Measurements from ENCODE around the gene SDK1. TPM values are rescaled to one million over a fixed set of nuclear protein-coding genes. Genes with fewer than 3 reads are reported as not detected.

SDK1 gene
- total RNA-seq, 1 experiment from 2014 or later: 7.1 TPM

DNA sequence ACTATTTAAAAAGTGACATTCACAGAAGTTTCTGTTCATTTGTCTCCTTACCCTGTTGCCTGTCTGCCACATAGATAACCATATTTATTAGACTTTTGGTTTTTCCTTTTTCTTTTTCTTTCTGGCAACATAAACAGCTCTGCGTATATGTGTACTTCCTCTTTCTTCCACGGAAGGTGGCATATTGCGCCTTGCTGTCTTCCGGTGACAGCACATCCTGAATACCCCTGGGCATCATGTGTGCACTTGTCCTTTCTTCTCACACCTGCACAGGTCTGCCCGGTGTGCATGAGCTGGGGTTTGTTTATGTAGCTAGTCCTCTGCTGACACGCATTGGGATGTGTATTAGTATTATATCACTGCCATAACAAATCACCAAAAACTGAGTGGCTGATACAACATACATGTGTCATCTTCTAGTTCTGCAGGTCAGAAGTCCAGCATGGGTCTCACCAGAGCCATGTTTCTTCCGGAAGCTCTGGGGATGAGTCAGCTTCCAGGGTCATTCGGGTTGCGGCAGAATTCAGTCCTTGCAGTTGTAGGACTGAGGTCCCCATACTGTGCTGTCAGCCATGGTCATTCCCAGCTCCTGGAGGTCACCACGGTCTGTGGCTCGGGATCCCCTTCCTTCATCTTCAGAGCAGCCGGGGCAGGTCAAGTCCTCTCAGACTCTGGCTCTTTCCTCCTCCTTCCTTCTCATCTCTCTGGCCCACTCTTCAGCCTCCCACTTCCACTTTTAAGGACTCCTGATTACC, 785.1 kb downstream of the SDK1 start:
- H3K27me3 Mint-ChIP-seq (ENCODE audit: insufficient read depth, unreplicated experiment): no peaks in the 10 kb centered on the region
- POLR2A ChIA-PET: no interaction called here
- H3K4me1 Mint-ChIP-seq (ENCODE audit: low read depth, unreplicated experiment): no peaks in the 10 kb centered on the region
- H3K36me3 Mint-ChIP-seq (ENCODE audit: insufficient read depth, unreplicated experiment): no peaks in the 10 kb centered on the region
- Histone ChIP-seq H3K4me3 (ENCODE audit: low read depth, low read length) (no peak overlapping the region), H3K9me3 (no peaks in the 10 kb centered on the region; the same call in 1 of the 2 replicates), H3K36me3 (ENCODE audit: control insufficient read depth, insufficient read depth, low read length) (no peaks in the 10 kb centered on the region), H3K4me1 (no peaks in the 10 kb centered on the region), H3K27me3 (replicated peaks; ENCODE audit: control insufficient read depth, insufficient read depth, low read length) (no peaks in the 10 kb centered on the region)
- peaks cover 22% of the 10 kb centered on the region for H3K9me3 Mint-ChIP-seq (ENCODE audit: unreplicated experiment)
- no peak for DNase-seq
- CTCF ChIA-PET: no interaction called here
- H3K4me3 Mint-ChIP-seq (ENCODE audit: unreplicated experiment): no peak overlapping the region
- no peak overlapping the region for H3K27ac Mint-ChIP-seq (ENCODE audit: unreplicated experiment)
- intact Hi-C loops (cut with micrococcal nuclease; ENCODE audit: unreplicated experiment): no loop called here
- BruUV-seq (replicated peaks): no TSS peak
- TF ChIP-seq, protein P1, sequence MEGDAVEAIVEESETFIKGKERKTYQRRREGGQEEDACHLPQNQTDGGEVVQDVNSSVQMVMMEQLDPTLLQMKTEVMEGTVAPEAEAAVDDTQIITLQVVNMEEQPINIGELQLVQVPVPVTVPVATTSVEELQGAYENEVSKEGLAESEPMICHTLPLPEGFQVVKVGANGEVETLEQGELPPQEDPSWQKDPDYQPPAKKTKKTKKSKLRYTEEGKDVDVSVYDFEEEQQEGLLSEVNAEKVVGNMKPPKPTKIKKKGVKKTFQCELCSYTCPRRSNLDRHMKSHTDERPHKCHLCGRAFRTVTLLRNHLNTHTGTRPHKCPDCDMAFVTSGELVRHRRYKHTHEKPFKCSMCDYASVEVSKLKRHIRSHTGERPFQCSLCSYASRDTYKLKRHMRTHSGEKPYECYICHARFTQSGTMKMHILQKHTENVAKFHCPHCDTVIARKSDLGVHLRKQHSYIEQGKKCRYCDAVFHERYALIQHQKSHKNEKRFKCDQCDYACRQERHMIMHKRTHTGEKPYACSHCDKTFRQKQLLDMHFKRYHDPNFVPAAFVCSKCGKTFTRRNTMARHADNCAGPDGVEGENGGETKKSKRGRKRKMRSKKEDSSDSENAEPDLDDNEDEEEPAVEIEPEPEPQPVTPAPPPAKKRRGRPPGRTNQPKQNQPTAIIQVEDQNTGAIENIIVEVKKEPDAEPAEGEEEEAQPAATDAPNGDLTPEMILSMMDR (IDR thresholded peaks at IDR 0.05; ENCODE audit: insufficient read depth in 1 of 2, low read depth in 1 of 2, low read length in 1 of 2, severe bottlenecking in 1 of 2, unreplicated experiment in 1 of 2): no peak

DNA sequence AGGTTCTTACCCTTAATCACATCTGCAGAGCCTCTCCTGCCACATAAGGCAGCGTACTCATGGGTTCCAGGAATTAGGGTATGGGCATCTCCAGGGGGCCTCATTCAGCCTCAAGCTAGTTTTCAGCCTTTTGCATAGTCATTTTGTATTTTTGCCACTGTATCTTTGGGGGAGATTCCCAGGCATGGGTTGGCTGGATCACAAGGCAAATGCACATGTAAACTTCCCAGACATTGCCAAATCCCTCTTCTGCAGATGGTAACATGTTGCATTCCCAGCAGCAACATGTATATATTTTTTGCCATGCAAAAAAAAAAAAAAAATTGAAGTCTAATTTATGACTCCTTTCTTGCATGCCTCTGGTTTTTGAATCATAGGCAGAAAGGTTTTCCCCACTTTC, 785.7 kb downstream of the SDK1 start:
- Mint-ChIP-seq H3K4me1 (ENCODE audit: low read depth, unreplicated experiment) (no peaks in the 10 kb centered on the region), H3K36me3 (ENCODE audit: insufficient read depth, unreplicated experiment) (no peaks in the 10 kb centered on the region), H3K27me3 (ENCODE audit: insufficient read depth, unreplicated experiment) (no peaks in the 10 kb centered on the region), H3K27ac (ENCODE audit: unreplicated experiment) (no peak overlapping the region), H3K9me3 (ENCODE audit: unreplicated experiment) (peaks cover 25% of the 10 kb centered on the region), H3K4me3 (ENCODE audit: unreplicated experiment) (no peak overlapping the region)
- TF ChIP-seq, protein P1 (IDR thresholded peaks at IDR 0.05; ENCODE audit: insufficient read depth in 1 of 2, low read depth in 1 of 2, low read length in 1 of 2, severe bottlenecking in 1 of 2, unreplicated experiment in 1 of 2): no peak
- BruUV-seq (replicated peaks): no TSS peak
- Histone ChIP-seq H3K27me3 (replicated peaks; ENCODE audit: control insufficient read depth, insufficient read depth, low read length) (no peaks in the 10 kb centered on the region), H3K36me3 (ENCODE audit: control insufficient read depth, insufficient read depth, low read length) (no peaks in the 10 kb centered on the region), H3K4me3 (ENCODE audit: low read depth, low read length) (no peak overlapping the region), H3K4me1 (no peaks in the 10 kb centered on the region), H3K9me3 (no peaks in the 10 kb centered on the region; the same call in 1 of the 2 replicates)
- DNase-seq: no peak
- ChIA-PET POLR2A (no interaction called here), CTCF (no interaction called here)
- intact Hi-C loops (cut with micrococcal nuclease; ENCODE audit: unreplicated experiment): no loop called here

DNA sequence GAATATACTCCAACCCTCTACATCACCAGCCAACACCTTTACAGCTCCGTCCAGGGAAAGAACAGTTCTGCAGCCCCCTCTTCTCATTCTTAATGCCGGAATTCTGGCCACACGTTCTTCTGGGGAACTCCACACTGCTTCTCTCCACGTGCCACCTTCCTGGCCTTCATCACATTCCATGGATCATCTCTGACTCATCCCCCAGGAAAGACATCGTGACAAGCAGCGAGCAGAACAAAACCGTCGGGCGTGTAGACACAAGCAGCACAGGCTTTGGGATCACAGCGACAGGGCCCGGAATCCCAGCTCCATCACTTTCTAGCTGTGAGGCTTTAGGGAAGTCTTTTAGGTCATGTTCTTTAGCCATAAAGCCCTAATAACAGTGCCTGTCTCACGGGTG, 790.7 kb downstream of the SDK1 start:
- POLR2A ChIA-PET: no interaction called here
- H3K4me3 ChIP-seq (ENCODE audit: low read depth, low read length): no peak overlapping the region
- Mint-ChIP-seq H3K4me1 (ENCODE audit: low read depth, unreplicated experiment) (no peaks in the 10 kb centered on the region), H3K9me3 (ENCODE audit: unreplicated experiment) (peaks cover 17% of the 10 kb centered on the region), H3K27ac (ENCODE audit: unreplicated experiment) (no peak overlapping the region), H3K36me3 (ENCODE audit: insufficient read depth, unreplicated experiment) (no peaks in the 10 kb centered on the region), H3K27me3 (ENCODE audit: insufficient read depth, unreplicated experiment) (no peaks in the 10 kb centered on the region), H3K4me3 (ENCODE audit: unreplicated experiment) (no peak overlapping the region)
- no peaks in the 10 kb centered on the region for H3K36me3 ChIP-seq (ENCODE audit: control insufficient read depth, insufficient read depth, low read length)
- no peaks in the 10 kb centered on the region for H3K4me1 ChIP-seq
- TF ChIP-seq, protein P1 (IDR thresholded peaks at IDR 0.05; ENCODE audit: insufficient read depth in 1 of 2, low read depth in 1 of 2, low read length in 1 of 2, severe bottlenecking in 1 of 2, unreplicated experiment in 1 of 2): no peak
- CTCF ChIA-PET: no interaction called here
- BruUV-seq (replicated peaks): no TSS peak
- no peaks in the 10 kb centered on the region; the same call in 1 of the 2 replicates for H3K9me3 ChIP-seq
- DNase-seq: no peak
- H3K27me3 ChIP-seq (replicated peaks; ENCODE audit: control insufficient read depth, insufficient read depth, low read length): no peaks in the 10 kb centered on the region
- intact Hi-C loops (cut with micrococcal nuclease; ENCODE audit: unreplicated experiment): no loop called here

Measured in Caco-2 (cell line).